GM10248 (cell line): ENCODE results near the gene CDCA3.

Source experiments
- CTCF ChIA-PET: fragments of 300-600 bp; sonication (Branson Sonifier 250); formaldehyde crosslinking; extraction: SDS; loops from one replicate; lab custom pipeline; 2021; ENCODE audit warnings: antibody characterized with exemption; lab: Yijun Ruan, JAX
- POLR2A ChIA-PET: fragments of 350-650 bp; sonication (Branson Sonifier 250); formaldehyde crosslinking; extraction: SDS; loops from one replicate; lab custom pipeline; 2020; ENCODE audit warnings: antibody characterized with exemption; lab: Yijun Ruan, JAX
- DNase-seq: peaks from one replicate; pipeline ENCODE4 v3.0.0; 2012; ENCODE audit errors: extremely low spot score
- CTCF ChIP-seq: IDR thresholded peaks from 2 replicates; pipeline ENCODE4 v1.5.1; 2012; ENCODE audit warnings: mild to moderate bottlenecking, low read depth; ENCODE audit errors: extremely low read depth, missing control alignments, control extremely low read depth

The CDCA3 gene

GRCh38 chr12:6827437-6827911 lies 23.6 kb downstream of the CDCA3 start:
- ChIA-PET POLR2A (no interaction called here), CTCF (interaction anchor here (0.8 to 7.6 kb wide), 6 partner anchors 7 to 74 kb away, joined by 3 to 60 read pairs (median 19); partner anchors contain the start of genes GNB3, MLF2 and PTMS)
- TF ChIP-seq CTCF: no peak
- no peak for DNase-seq

GRCh38 chr12:6826734-6827436 lies 24.2 kb downstream of the CDCA3 start:
- TF ChIP-seq CTCF: no peak
- ChIA-PET CTCF (interaction anchor here (0.6 to 7.6 kb wide), 15 partner anchors 8 to 163 kb away, joined by 3 to 60 read pairs (median 6); partner anchors contain the start of genes CDCA3, GNB3, MLF2 and PTMS), POLR2A (no interaction called here)
- no peak for DNase-seq

- POLR2A ChIA-PET: no interaction called here
- no peak for DNase-seq
- no peak for TF ChIP-seq CTCF
- CTCF ChIA-PET: interaction anchor here (0.6 to 7.6 kb wide), 20 partner anchors 8 to 163 kb away, joined by 3 to 60 read pairs (median 6); partner anchors contain the start of genes CDCA3, GNB3, LAG3 and MLF2
Measured at GRCh38 chr12:6826125-6826733, 24.9 kb downstream of the CDCA3 start.

GRCh38 chr12:6825398-6826124 lies 25.5 kb downstream of the CDCA3 start:
- peak; percentile 93 for TF ChIP-seq CTCF
- ChIA-PET POLR2A (no interaction called here), CTCF (interaction anchor here (0.6 to 7.6 kb wide), 33 partner anchors 9 to 287 kb away, joined by 3 to 60 read pairs (median 4); partner anchors contain the start of genes CD4, CDCA3, GNB3 and LAG3)
- peak; percentile 92 for DNase-seq

GRCh38 chr12:6824901-6825381 lies 26.1 kb downstream of the CDCA3 start:
- no peak for DNase-seq
- POLR2A ChIA-PET: no interaction called here

More at GRCh38 chr12:6824901-6825381, 26.1 kb downstream of the CDCA3 start:
- TF ChIP-seq CTCF: no peak
- CTCF ChIA-PET: interaction anchor here (0.7 to 7.6 kb wide), 26 partner anchors 8 to 287 kb away, joined by 3 to 60 read pairs (median 5); partner anchors contain the start of genes CD4, CDCA3, GNB3 and LPAR5
